BLaER1 (cell line): ENCODE data around the gene IL1R2.
A peak's percentile ranks its signal among the peaks of the same experiment; 100 is the strongest.

Experiments used
- H3K27ac ChIP-seq: shearing (Covaris generic); formaldehyde crosslinking; 2 replicates; pipeline ENCODE4 v1.8.1; 2022
- H3K27me3 ChIP-seq: shearing (Covaris generic); formaldehyde crosslinking; 2 replicates; pipeline ENCODE4 v1.8.1; 2022
- H3K36me3 ChIP-seq: shearing (Covaris generic); formaldehyde crosslinking; 2 replicates; pipeline ENCODE4 v1.8.1; 2022
- H3K4me1 ChIP-seq: shearing (Covaris generic); formaldehyde crosslinking; 2 replicates; pipeline ENCODE4 v1.8.1; 2022
- H3K4me2 ChIP-seq: shearing (Covaris generic); formaldehyde crosslinking; 2 replicates; pipeline ENCODE4 v1.8.1; 2022
- H3K4me3 ChIP-seq: shearing (Covaris generic); formaldehyde crosslinking; 2 replicates; pipeline ENCODE4 v1.8.1; 2022
- H3K9ac ChIP-seq: shearing (Covaris generic); formaldehyde crosslinking; 2 replicates; pipeline ENCODE4 v1.8.1; 2022
- H3K9me3 ChIP-seq: shearing (Covaris generic); formaldehyde crosslinking; 2 replicates; pipeline ENCODE4 v1.8.1; 2022
- H4K20me1 ChIP-seq: shearing (Covaris generic); formaldehyde crosslinking; 2 replicates; pipeline ENCODE4 v1.8.1; 2022
- Cebpa-rat ChIP-seq: shearing (Covaris generic); IDR thresholded peaks from 2 replicates; pipeline ENCODE4 v1.8.1; 2022

Gene IL1R2

GRCh38 chr2:101991721-101992145 lies at the start of gene IL1R2:
Gene IL1R2 (plus strand): TSS chr2:101991960. CDS start chr2:102008576, 16,616 bp downstream.
- Histone ChIP-seq H4K20me1 (no peaks in the 10 kb centered on the region), H3K9ac (no peak within 1 kb of the TSS), H3K27me3 (no peaks in the 10 kb centered on the region), H3K9me3 (no peaks in the 10 kb centered on the region), H3K4me1 (peaks cover 53% of the 10 kb centered on the region), H3K27ac (no peak within 1 kb of the TSS), H3K4me3 (no peak within 1 kb of the TSS), H3K36me3 (no peaks in the 10 kb centered on the region), H3K4me2 (peak within 1 kb of the TSS; percentile 68)
- no peak for TF ChIP-seq Cebpa-rat

GRCh38 chr2:101942851-101943250 lies 48.9 kb upstream of the IL1R2 start:
- Histone ChIP-seq H3K27me3 (no peaks in the 10 kb centered on the region), H4K20me1 (no peaks in the 10 kb centered on the region), H3K9me3 (peaks cover 15% of the 10 kb centered on the region), H3K36me3 (no peaks in the 10 kb centered on the region), H3K4me2 (no peak overlapping the region), H3K4me1 (no peaks in the 10 kb centered on the region), H3K9ac (no peak overlapping the region), H3K27ac (no peak overlapping the region), H3K4me3 (no peak overlapping the region)
- no peak for TF ChIP-seq Cebpa-rat

GRCh38 chr2:101946372-101947039 lies 45.3 kb upstream of the IL1R2 start:
- no peak for TF ChIP-seq Cebpa-rat
- H3K4me3 ChIP-seq: no peak overlapping the region
- no peak overlapping the region for H3K4me2 ChIP-seq
- no peak overlapping the region for H3K9ac ChIP-seq
- no peaks in the 10 kb centered on the region for H3K36me3 ChIP-seq
- H3K27ac ChIP-seq: no peak overlapping the region
- H3K4me1 ChIP-seq: no peaks in the 10 kb centered on the region
- H3K9me3 ChIP-seq: peaks cover 25% of the 10 kb centered on the region
- no peaks in the 10 kb centered on the region for H3K27me3 ChIP-seq
- no peaks in the 10 kb centered on the region for H4K20me1 ChIP-seq

- no peaks in the 10 kb centered on the region for H3K27me3 ChIP-seq
- H3K9me3 ChIP-seq: peaks cover 25% of the 10 kb centered on the region
- no peak overlapping the region for H3K9ac ChIP-seq
- no peaks in the 10 kb centered on the region for H4K20me1 ChIP-seq
- H3K4me3 ChIP-seq: no peak overlapping the region
- TF ChIP-seq Cebpa-rat: no peak
- no peaks in the 10 kb centered on the region for H3K4me1 ChIP-seq
- no peak overlapping the region for H3K27ac ChIP-seq
- H3K36me3 ChIP-seq: no peaks in the 10 kb centered on the region
- no peak overlapping the region for H3K4me2 ChIP-seq
These were observed 44.4 kb upstream of the IL1R2 start for GRCh38 chr2:101947374-101947773.

GRCh38 chr2:101948625-101949155 lies 43.1 kb upstream of the IL1R2 start:
- TF ChIP-seq Cebpa-rat: no peak
- Histone ChIP-seq H3K9me3 (peaks cover 25% of the 10 kb centered on the region), H3K4me3 (no peak overlapping the region), H3K9ac (no peak overlapping the region), H3K36me3 (no peaks in the 10 kb centered on the region), H4K20me1 (no peaks in the 10 kb centered on the region), H3K4me2 (no peak overlapping the region), H3K27ac (no peak overlapping the region), H3K4me1 (no peaks in the 10 kb centered on the region), H3K27me3 (no peaks in the 10 kb centered on the region)

- no peak overlapping the region for H3K27ac ChIP-seq
- 0 out of 2 replicates have a peak, but pooled peaks cover 4% of the 10 kb centered on the region for H3K4me1 ChIP-seq
- no peaks in the 10 kb centered on the region for H3K27me3 ChIP-seq
- no peaks in the 10 kb centered on the region for H3K36me3 ChIP-seq
- no peak overlapping the region for H3K9ac ChIP-seq
- H3K4me2 ChIP-seq: no peak overlapping the region
- no peaks in the 10 kb centered on the region for H4K20me1 ChIP-seq
- H3K4me3 ChIP-seq: no peak overlapping the region
- H3K9me3 ChIP-seq: peaks cover 25% of the 10 kb centered on the region
- no peak for TF ChIP-seq Cebpa-rat
These were observed 42.5 kb upstream of the IL1R2 start for GRCh38 chr2:101949304-101949703.

GRCh38 chr2:101951296-101951695 lies 40.5 kb upstream of the IL1R2 start:
- Histone ChIP-seq H3K27ac (no peak overlapping the region), H4K20me1 (no peaks in the 10 kb centered on the region), H3K27me3 (no peaks in the 10 kb centered on the region), H3K4me2 (no peak overlapping the region), H3K9ac (no peak overlapping the region), H3K9me3 (peaks cover 25% of the 10 kb centered on the region), H3K4me3 (no peak overlapping the region), H3K36me3 (no peaks in the 10 kb centered on the region), H3K4me1 (0 out of 2 replicates have a peak, but pooled peaks cover 4% of the 10 kb centered on the region)
- TF ChIP-seq Cebpa-rat: no peak

GRCh38 chr2:101952551-101952950 lies 39.2 kb upstream of the IL1R2 start:
- no peak for TF ChIP-seq Cebpa-rat
- H3K9ac ChIP-seq: no peak overlapping the region
- H3K4me3 ChIP-seq: no peak overlapping the region
- 0 out of 2 replicates have a peak, but pooled peaks cover 4% of the 10 kb centered on the region for H3K4me1 ChIP-seq
- no peak overlapping the region for H3K27ac ChIP-seq
- H3K36me3 ChIP-seq: no peaks in the 10 kb centered on the region
- peaks cover 18% of the 10 kb centered on the region for H3K9me3 ChIP-seq
- no peak overlapping the region for H3K4me2 ChIP-seq
- H3K27me3 ChIP-seq: no peaks in the 10 kb centered on the region
- H4K20me1 ChIP-seq: no peaks in the 10 kb centered on the region

- TF ChIP-seq Cebpa-rat: no peak
- H3K36me3 ChIP-seq: no peaks in the 10 kb centered on the region
- H3K4me2 ChIP-seq: no peak overlapping the region
- no peaks in the 10 kb centered on the region for H3K9me3 ChIP-seq
- no peak overlapping the region for H3K27ac ChIP-seq
- 0 out of 2 replicates have a peak, but pooled peaks cover 4% of the 10 kb centered on the region for H3K4me1 ChIP-seq
- H4K20me1 ChIP-seq: no peaks in the 10 kb centered on the region
- no peak overlapping the region for H3K4me3 ChIP-seq
- H3K9ac ChIP-seq: no peak overlapping the region
- H3K27me3 ChIP-seq: no peaks in the 10 kb centered on the region
These were observed 35.0 kb upstream of the IL1R2 start for GRCh38 chr2:101956465-101957438.
